Left cardiac atrium (tissue), 4 donors: ENCODE measurements around the gene TUBB4A. TPM values are rescaled to one million over a fixed set of nuclear protein-coding genes. Genes with fewer than 3 reads are reported as not detected.
"Not testable (repeated sequence)": the region's sequence is repeated elsewhere in the genome, so short reads cannot be mapped to it uniquely, and the experiment has no call there.

Experiments
- ATAC-seq, 2 donors: fragments of 200-7000 bp; cut with Tn5 transposase; one replicate each; pipeline ENCODE4 v1.9.1; 2020; ENCODE audit warnings: mild to moderate bottlenecking in 2 of 2, moderate library complexity in 2 of 2
- DNase-seq: peaks from one replicate; pipeline ENCODE4 v3.0.0-alpha.2; 2020
- intact Hi-C, 2 donors: fragments of 100-400 bp; cut with DNase I; formaldehyde crosslinking; loops; one replicate each; pipeline versions ENCODE4 v1.14.1 to v1.15.1; 2022 to 2023
- long read RNA-seq: library from polyadenylated mRNA; unstranded; transcript quantifications from one replicate; pipeline ENCODE4 v2.0.0, GENCODE V29; 2021
- total RNA-seq, 2 donors: library from RNA; stranded (reverse); fragmentation: NEBNext Ultra II Directional; extraction: Animal tissue kit (Norgen Biotek cat#: 25700); gene quantifications; one replicate each; pipeline ENCODE4 v1.2.1, GENCODE V29; 2021
- donor health status: DM: no; HTN: yes; CAD: no.
- donor health status: DM: no; HTN: yes; CAD: no; lungs with severe emphysema.
- donor health status: DM: yes; HTN: yes; CAD: no.
- donor health status: Dilated cardiomyopathy.

TUBB4A gene
- total RNA-seq, result 1 to 10 TPM in 1 of 2 donors, under 1 TPM in 1; 0.94 to 4.2 TPM
- long read RNA-seq, result 0 reads

- intact Hi-C loops, result no loop called here
- ATAC-seq (peak; percentile 27 to 64), DNase-seq (no peak)
These were observed at the start of gene TUBB4A for GRCh38 chr19:6501740-6502648. TUBB4A (minus strand) TSS chr19:6502309; CDS start chr19:6502212, 97 bp downstream.

- intact Hi-C loops, result no loop called here
- no peak for ATAC-seq
- no peak for DNase-seq
These were observed 49.0 kb upstream of the TUBB4A start for GRCh38 chr19:6551091-6551490.

- ATAC-seq, intact Hi-C loops, DNase-seq: not testable (repeated sequence)
These were observed 48.6 kb upstream of the TUBB4A start for GRCh38 chr19:6550679-6551078.

GRCh38 chr19:6543866-6544347, 41.8 kb upstream of the TUBB4A start:
- ATAC-seq (no peak), DNase-seq (no peak)
- intact Hi-C loops, result no loop called here

- no peak for DNase-seq
- ATAC-seq, result no peak
- intact Hi-C loops, result no loop called here
These were observed 39.0 kb upstream of the TUBB4A start for GRCh38 chr19:6540918-6541689.

- intact Hi-C loops, result no loop called here
- ATAC-seq (no peak), DNase-seq (no peak)
These were observed 37.4 kb upstream of the TUBB4A start for GRCh38 chr19:6539514-6539913.

GRCh38 chr19:6535558-6536137, 33.5 kb upstream of the TUBB4A start:
- no peak for ATAC-seq
- intact Hi-C loops, result no loop called here
- no peak for DNase-seq

GRCh38 chr19:6534451-6535093, 32.5 kb upstream of the TUBB4A start:
- ATAC-seq (no peak), DNase-seq (no peak)
- intact Hi-C loops, result no loop called here

GRCh38 chr19:6533746-6534418, 31.8 kb upstream of the TUBB4A start:
- no peak for DNase-seq
- intact Hi-C loops, result no loop called here
- ATAC-seq, result no peak

- no peak for ATAC-seq
- DNase-seq, result no peak
- intact Hi-C loops, result no loop called here
These were observed 30.9 kb upstream of the TUBB4A start for GRCh38 chr19:6533000-6533328.

GRCh38 chr19:6532244-6532999, 30.3 kb upstream of the TUBB4A start:
- ATAC-seq, result no peak
- intact Hi-C loops, result no loop called here
- DNase-seq, result no peak

GRCh38 chr19:6531956-6532243, 29.8 kb upstream of the TUBB4A start:
- intact Hi-C loops, result no loop called here
- ATAC-seq, result no peak
- DNase-seq, result no peak

GRCh38 chr19:6531163-6531955, 29.2 kb upstream of the TUBB4A start:
- intact Hi-C loops, result no loop called here
- DNase-seq (no peak), ATAC-seq (no peak)

GRCh38 chr19:6530386-6531162, 28.5 kb upstream of the TUBB4A start, which contains the start of gene TNFSF9:
TNFSF9 (plus strand) TSS chr19:6531026; CDS start chr19:6531037, 11 bp downstream.
- ATAC-seq (peak; percentile 91 to 95), DNase-seq (peak; percentile 89)
- intact Hi-C loops, result no loop called here

- intact Hi-C loops, result no loop called here
- ATAC-seq (no peak), DNase-seq (no peak)
These were observed 27.9 kb upstream of the TUBB4A start for GRCh38 chr19:6529937-6530385.

- intact Hi-C loops, result no loop called here
- ATAC-seq (no peak), DNase-seq (no peak)
These were observed 27.2 kb upstream of the TUBB4A start for GRCh38 chr19:6529351-6529750.
